ENCODE measurements around the gene POLN. TPM values are rescaled to one million over a fixed set of nuclear protein-coding genes. Genes with fewer than 3 reads are reported as not detected.
"Not testable (repeated sequence)": the region's sequence is repeated elsewhere in the genome, so short reads cannot be mapped to it uniquely, and the experiment has no call there.

The POLN gene
- total RNA-seq, 1 donor from 2014 or later: 0.21 TPM

GRCh38 chr4:2166253-2166652, 75.7 kb downstream of the POLN start:
- no peak overlapping the region for H3K27ac ChIP-seq
- DNase-seq (ENCODE audit: low spot score in 2 of 2): no peak
- intact Hi-C loops (cut with DNase I): no loop called here
- H3K9me3 ChIP-seq: no peaks in the 10 kb centered on the region
- no peaks in the 10 kb centered on the region for H3K4me1 ChIP-seq
- H3K36me3 ChIP-seq: no peaks in the 10 kb centered on the region
- no peak for TF ChIP-seq CTCF (IDR thresholded peaks at IDR 0.05)
- H3K27me3 ChIP-seq: no peaks in the 10 kb centered on the region
- H3K4me3 ChIP-seq: no peak overlapping the region

- Histone ChIP-seq H3K36me3 (no peaks in the 10 kb centered on the region), H3K4me3 (no peak overlapping the region), H3K27ac (no peak overlapping the region), H3K27me3 (no peaks in the 10 kb centered on the region), H3K4me1 (no peaks in the 10 kb centered on the region), H3K9me3 (no peaks in the 10 kb centered on the region)
- no peak for TF ChIP-seq CTCF (IDR thresholded peaks at IDR 0.05)
- intact Hi-C loops (cut with DNase I): no loop called here
- DNase-seq (ENCODE audit: low spot score in 2 of 2): no peak
These were observed 76.5 kb downstream of the POLN start for GRCh38 chr4:2165391-2165790.

GRCh38 chr4:2163311-2163821, 78.6 kb downstream of the POLN start:
- H3K27ac ChIP-seq: no peak overlapping the region
- intact Hi-C loops (cut with DNase I): no loop called here
- no peaks in the 10 kb centered on the region for H3K27me3 ChIP-seq
- no peak overlapping the region for H3K4me3 ChIP-seq
- no peak for DNase-seq (ENCODE audit: low spot score in 2 of 2)
- H3K4me1 ChIP-seq: no peaks in the 10 kb centered on the region
- TF ChIP-seq CTCF (IDR thresholded peaks at IDR 0.05): no peak
- no peaks in the 10 kb centered on the region for H3K9me3 ChIP-seq
- H3K36me3 ChIP-seq: no peaks in the 10 kb centered on the region

GRCh38 chr4:2161092-2161703, 80.7 kb downstream of the POLN start:
- H3K4me1 ChIP-seq; DNase-seq (ENCODE audit: low spot score in 2 of 2); H3K27ac ChIP-seq; H3K36me3 ChIP-seq; H3K9me3 ChIP-seq; H3K4me3 ChIP-seq; H3K27me3 ChIP-seq; intact Hi-C loops (cut with DNase I): not testable (repeated sequence)

GRCh38 chr4:2159931-2160330, 82.0 kb downstream of the POLN start:
- intact Hi-C loops (cut with DNase I): no loop called here
- no peak for TF ChIP-seq CTCF (IDR thresholded peaks at IDR 0.05)
- H3K27me3 ChIP-seq: no peaks in the 10 kb centered on the region
- H3K4me3 ChIP-seq: no peak overlapping the region
- no peaks in the 10 kb centered on the region for H3K4me1 ChIP-seq
- no peak overlapping the region for H3K27ac ChIP-seq
- no peaks in the 10 kb centered on the region for H3K36me3 ChIP-seq
- no peaks in the 10 kb centered on the region for H3K9me3 ChIP-seq
- no peak for DNase-seq (ENCODE audit: low spot score in 2 of 2)

- Histone ChIP-seq H3K4me3 (no peak overlapping the region), H3K9me3 (no peaks in the 10 kb centered on the region), H3K36me3 (no peaks in the 10 kb centered on the region), H3K4me1 (no peaks in the 10 kb centered on the region), H3K27me3 (no peaks in the 10 kb centered on the region), H3K27ac (no peak overlapping the region)
- intact Hi-C loops (cut with DNase I): no loop called here
- no peak for TF ChIP-seq CTCF (IDR thresholded peaks at IDR 0.05)
- DNase-seq (ENCODE audit: low spot score in 2 of 2): no peak
These were observed 86.7 kb downstream of the POLN start for GRCh38 chr4:2155246-2155645.

All from ascending aorta (tissue), 2 donors.